Measurements from ENCODE around the gene ENOPH1. TPM values are rescaled to one million over a fixed set of nuclear protein-coding genes. Genes with fewer than 3 reads are reported as not detected.

The ENOPH1 gene
- total and polyA plus RNA-seq, 7 donors: 15.5 to 31.9 (median 21.8) TPM

- Histone ChIP-seq H3K27ac (no peak overlapping the region), H3K36me3 (no peaks in the 10 kb centered on the region), H3K9me3 (no peaks in the 10 kb centered on the region), H3K4me3 (no peak overlapping the region), H3K4me1 (no peaks in the 10 kb centered on the region), H3K27me3 (no peaks in the 10 kb centered on the region)
- WGBS, 2 donors: 61 to 84% methylated on average over 2 of the region's 2 CpGs
- no peak for DNase-seq
- intact Hi-C loops (cut with DNase I): no loop called here
- TF ChIP-seq POLR2A (IDR thresholded peaks at IDR 0.05) (no peak), CTCF (IDR thresholded peaks at IDR 0.05) (no peak), EP300 (IDR thresholded peaks at IDR 0.05) (no peak), POLR2AphosphoS5 (IDR thresholded peaks at IDR 0.05) (no peak)
These were observed 63.5 kb downstream of the ENOPH1 start for GRCh38 chr4:82493721-82494425.

- Histone ChIP-seq H3K9me3 (no peaks in the 10 kb centered on the region), H3K4me1 (no peaks in the 10 kb centered on the region), H3K36me3 (no peaks in the 10 kb centered on the region), H3K27me3 (no peaks in the 10 kb centered on the region), H3K27ac (no peak overlapping the region), H3K4me3 (no peak overlapping the region)
- no peak for DNase-seq
- intact Hi-C loops (cut with DNase I): no loop called here
- TF ChIP-seq EP300 (IDR thresholded peaks at IDR 0.05): no peak
- no peak for TF ChIP-seq CTCF (IDR thresholded peaks at IDR 0.05)
- TF ChIP-seq POLR2A (IDR thresholded peaks at IDR 0.05): no peak
- TF ChIP-seq POLR2AphosphoS5 (IDR thresholded peaks at IDR 0.05): no peak
- WGBS, 2 donors: 91 to 92% methylated on average over 4 of the region's 4 CpGs
These were observed 65.3 kb downstream of the ENOPH1 start for GRCh38 chr4:82495666-82496065.

GRCh38 chr4:82496349-82496748, 66.0 kb downstream of the ENOPH1 start:
- no peak for DNase-seq
- Histone ChIP-seq H3K4me3 (no peak overlapping the region), H3K36me3 (no peaks in the 10 kb centered on the region), H3K27ac (no peak overlapping the region), H3K4me1 (no peaks in the 10 kb centered on the region), H3K27me3 (no peaks in the 10 kb centered on the region), H3K9me3 (no peaks in the 10 kb centered on the region)
- intact Hi-C loops (cut with DNase I): no loop called here
- 77 to 90% methylated on average over 2 of the region's 2 CpGs for WGBS, 2 donors
- TF ChIP-seq EP300 (IDR thresholded peaks at IDR 0.05): no peak
- TF ChIP-seq POLR2AphosphoS5 (IDR thresholded peaks at IDR 0.05): no peak
- TF ChIP-seq CTCF (IDR thresholded peaks at IDR 0.05): no peak
- TF ChIP-seq POLR2A (IDR thresholded peaks at IDR 0.05): no peak

GRCh38 chr4:82499738-82500434, 69.5 kb downstream of the ENOPH1 start:
- no peaks in the 10 kb centered on the region for H3K4me1 ChIP-seq
- TF ChIP-seq POLR2AphosphoS5 (IDR thresholded peaks at IDR 0.05): no peak
- TF ChIP-seq EP300 (IDR thresholded peaks at IDR 0.05): no peak
- no peak for TF ChIP-seq CTCF (IDR thresholded peaks at IDR 0.05)
- no peak for TF ChIP-seq POLR2A (IDR thresholded peaks at IDR 0.05)
- intact Hi-C loops (cut with DNase I): no loop called here
- no peak overlapping the region for H3K27ac ChIP-seq
- H3K36me3 ChIP-seq: no peaks in the 10 kb centered on the region
- H3K9me3 ChIP-seq: no peaks in the 10 kb centered on the region
- no peak overlapping the region for H3K4me3 ChIP-seq
- H3K27me3 ChIP-seq: no peaks in the 10 kb centered on the region
- WGBS, 2 donors: 87 to 90% methylated on average over 6 of the region's 6 CpGs
- no peak for DNase-seq
